Prostate gland (tissue), 2 donors: ENCODE measurements around the gene SNAPC2. TPM values are rescaled to one million over a fixed set of nuclear protein-coding genes. Genes with fewer than 3 reads are reported as not detected.
"Not testable (repeated sequence)": the region's sequence is repeated elsewhere in the genome, so short reads cannot be mapped to it uniquely, and the experiment has no call there.

Source experiments
- DNase-seq: peaks from one replicate; pipeline ENCODE4 v3.0.0-alpha.2; 2019; ENCODE audit warnings: low spot score
- H3K27ac ChIP-seq, 2 donors: fragments of 200-600 bp; sonication (generic); 2 replicates each; pipeline ENCODE4 v1.5.1; 2017 to 2019
- H3K27me3 ChIP-seq: fragments of 200-600 bp; sonication (generic); replicated peaks from 2 replicates; pipeline ENCODE4 v1.5.1; 2019; ENCODE audit not compliant: insufficient read depth
- H3K36me3 ChIP-seq, 2 donors: fragments of 200-600 bp; sonication (generic); 1 replicate in 1 of 2; 2 replicates in 1 of 2; pipeline versions ENCODE4 v1.5.1 to v1.8.1; 2017 to 2019
- H3K4me1 ChIP-seq: fragments of 200-600 bp; sonication (generic); replicated peaks from 2 replicates; pipeline ENCODE4 v1.5.1; 2019
- H3K4me3 ChIP-seq, 2 donors: fragments of 200-600 bp; sonication (generic); 2 replicates each; pipeline ENCODE4 v1.5.1; 2017 to 2019
- H3K9me3 ChIP-seq: fragments of 200-600 bp; sonication (generic); 2 replicates; pipeline ENCODE4 v1.5.1; 2017
- POLR2A ChIP-seq: fragments of 450-650 bp; IDR thresholded peaks from one replicate; pipeline ENCODE4 v1.6.1; 2016; ENCODE audit warnings: antibody characterized with exemption, mild to moderate bottlenecking
- POLR2AphosphoS5 ChIP-seq: sonication (generic); formaldehyde crosslinking; IDR thresholded peaks from one replicate; pipeline ENCODE4 v1.6.1; 2017; ENCODE audit warnings: antibody characterized with exemption
- WGBS: methylation state at CpG from one replicate; pipeline ENCODE4 v1.1.5; 2018; 5-methylcytosine and 5-hydroxymethylcytosine counted together
- intact Hi-C: fragments of 100-400 bp; cut with DNase I; formaldehyde crosslinking; loops from one replicate; pipeline ENCODE4 v1.14.2; 2022
- total RNA-seq, 2 donors: library from RNA; depleted of rRNA; stranded (reverse); fragments of >200 nt; gene quantifications; one replicate each; pipeline ENCODE4 v1.1.0, GENCODE V29; 2016
- TF ChIP-seq, protein P1 (sequence below), 4 experiments: fragments of 200-600 bp in 2 of 4; fragments of 450-650 bp in 2 of 4; sonication (generic) in 2 of 4; IDR thresholded peaks; 1 replicate in 3 of 4; 2 replicates in 1 of 4; pipeline ENCODE4 v1.5.1; 2016 to 2019; ENCODE audit warnings: antibody characterized with exemption in 4 of 4, mild to moderate bottlenecking in 2 of 4, moderate library complexity in 2 of 4

Gene SNAPC2
- total RNA-seq, 2 donors from 2014 or later, result 37.4 to 95.0 TPM

- H3K4me3 ChIP-seq, result no peak overlapping the region
- H3K27ac ChIP-seq, result no peak overlapping the region
- WGBS, result 99% methylated on average over 4 of the region's 4 CpGs
- TF ChIP-seq POLR2AphosphoS5, result no peak
- TF ChIP-seq, protein P1, sequence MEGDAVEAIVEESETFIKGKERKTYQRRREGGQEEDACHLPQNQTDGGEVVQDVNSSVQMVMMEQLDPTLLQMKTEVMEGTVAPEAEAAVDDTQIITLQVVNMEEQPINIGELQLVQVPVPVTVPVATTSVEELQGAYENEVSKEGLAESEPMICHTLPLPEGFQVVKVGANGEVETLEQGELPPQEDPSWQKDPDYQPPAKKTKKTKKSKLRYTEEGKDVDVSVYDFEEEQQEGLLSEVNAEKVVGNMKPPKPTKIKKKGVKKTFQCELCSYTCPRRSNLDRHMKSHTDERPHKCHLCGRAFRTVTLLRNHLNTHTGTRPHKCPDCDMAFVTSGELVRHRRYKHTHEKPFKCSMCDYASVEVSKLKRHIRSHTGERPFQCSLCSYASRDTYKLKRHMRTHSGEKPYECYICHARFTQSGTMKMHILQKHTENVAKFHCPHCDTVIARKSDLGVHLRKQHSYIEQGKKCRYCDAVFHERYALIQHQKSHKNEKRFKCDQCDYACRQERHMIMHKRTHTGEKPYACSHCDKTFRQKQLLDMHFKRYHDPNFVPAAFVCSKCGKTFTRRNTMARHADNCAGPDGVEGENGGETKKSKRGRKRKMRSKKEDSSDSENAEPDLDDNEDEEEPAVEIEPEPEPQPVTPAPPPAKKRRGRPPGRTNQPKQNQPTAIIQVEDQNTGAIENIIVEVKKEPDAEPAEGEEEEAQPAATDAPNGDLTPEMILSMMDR (IDR thresholded peaks at IDR 0.05), result no peak
- no peak for TF ChIP-seq POLR2A
- no peaks in the 10 kb centered on the region for H3K36me3 ChIP-seq
- DNase-seq, result no peak
- intact Hi-C loops, result no loop called here
- no peaks in the 10 kb centered on the region for H3K9me3 ChIP-seq
- no peaks in the 10 kb centered on the region for H3K4me1 ChIP-seq
- H3K27me3 ChIP-seq, result no peaks in the 10 kb centered on the region
These were observed 27.8 kb downstream of the SNAPC2 start for GRCh38 chr19:7947939-7948338.

DNA sequence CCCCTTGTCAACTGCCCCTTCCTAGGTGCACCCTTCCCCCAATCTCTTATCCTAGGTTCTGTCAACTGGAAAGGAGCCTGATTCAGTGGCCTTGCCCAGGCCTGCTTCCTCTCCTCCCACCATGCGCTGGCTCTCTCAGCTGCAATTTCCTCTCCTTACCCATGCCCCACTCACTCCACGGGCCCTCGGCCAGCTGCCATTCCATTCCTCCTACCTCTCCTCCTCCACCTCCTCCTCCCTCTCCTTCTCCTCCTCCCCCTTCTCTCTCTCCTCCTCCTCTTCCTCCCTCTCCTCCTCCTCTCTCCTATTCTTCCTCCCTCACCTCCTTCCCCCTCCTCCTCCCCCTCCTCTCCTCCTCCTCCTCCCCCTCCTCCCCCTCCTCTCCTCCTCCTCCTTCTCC, 32.9 kb downstream of the SNAPC2 start:
- 18% methylated on average over 3 of the region's 3 CpGs for WGBS

DNA sequence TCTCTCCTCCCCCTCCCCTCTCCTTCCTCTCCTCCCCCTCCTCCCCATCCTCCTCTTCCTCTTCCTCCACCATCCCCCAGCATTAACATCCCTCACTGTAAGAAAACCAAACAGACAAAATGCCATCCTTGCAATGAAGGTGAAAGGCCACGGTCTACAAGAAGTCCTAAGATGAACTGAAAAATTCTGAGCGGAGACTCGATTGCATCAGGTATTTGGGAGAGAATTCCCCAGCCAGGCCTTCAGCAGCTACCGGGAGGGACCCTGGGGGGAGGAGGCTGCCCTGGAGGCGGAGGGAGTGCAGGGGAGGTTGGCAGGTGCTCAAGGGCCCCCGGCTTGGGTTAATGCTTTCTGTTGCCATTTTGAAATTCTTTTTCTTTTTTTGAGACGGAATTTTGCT, 33.4 kb downstream of the SNAPC2 start:
- Histone ChIP-seq H3K27ac (no peak overlapping the region), H3K27me3 (no peaks in the 10 kb centered on the region), H3K4me3 (no peak overlapping the region), H3K36me3 (no peaks in the 10 kb centered on the region), H3K4me1 (no peaks in the 10 kb centered on the region), H3K9me3 (no peaks in the 10 kb centered on the region)
- intact Hi-C loops, result no loop called here
- TF ChIP-seq POLR2A (no peak), POLR2AphosphoS5 (no peak)
- TF ChIP-seq, protein P1 (IDR thresholded peaks at IDR 0.05), result no peak
- 74% methylated on average over 7 of the region's 7 CpGs for WGBS
- no peak for DNase-seq

More for the DNA sequence above, 32.9 kb downstream of the SNAPC2 start:
- Histone ChIP-seq H3K4me3 (no peak overlapping the region), H3K4me1 (no peaks in the 10 kb centered on the region), H3K9me3 (no peaks in the 10 kb centered on the region), H3K27me3 (no peaks in the 10 kb centered on the region), H3K27ac (no peak overlapping the region), H3K36me3 (no peaks in the 10 kb centered on the region)
- intact Hi-C loops, result no loop called here
- no peak for DNase-seq
- TF ChIP-seq POLR2A (no peak), POLR2AphosphoS5 (no peak)

GRCh38 chr19:7955696-7956095, 35.6 kb downstream of the SNAPC2 start:
- Histone ChIP-seq H3K27ac (no peak overlapping the region), H3K4me1 (no peaks in the 10 kb centered on the region), H3K9me3 (no peaks in the 10 kb centered on the region), H3K27me3 (no peaks in the 10 kb centered on the region), H3K4me3 (no peak overlapping the region), H3K36me3 (no peaks in the 10 kb centered on the region)
- intact Hi-C loops, result no loop called here
- TF ChIP-seq POLR2AphosphoS5, result no peak
- no peak for TF ChIP-seq POLR2A
- TF ChIP-seq, protein P1 (IDR thresholded peaks at IDR 0.05), result no peak
- no peak for DNase-seq
- 90% methylated on average over 11 of the region's 11 CpGs for WGBS

DNA sequence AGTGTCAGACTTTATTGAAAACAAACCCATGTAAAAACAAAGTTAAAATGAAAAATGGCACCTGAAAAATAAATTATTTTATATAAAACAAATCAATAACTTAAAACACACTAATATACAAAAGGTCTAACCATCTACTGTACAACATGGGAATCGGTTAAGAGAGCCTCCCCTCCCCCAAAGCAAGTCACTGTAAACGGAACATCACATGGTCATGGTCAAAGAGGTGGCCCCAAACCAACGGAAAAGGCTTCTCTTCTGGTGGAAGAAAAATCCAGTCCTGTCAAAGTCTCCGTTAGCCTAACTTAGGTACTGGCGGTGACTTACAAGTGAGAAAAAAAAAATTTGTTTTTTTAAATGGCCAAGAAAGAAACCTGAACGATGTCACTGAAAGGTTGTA, 39.1 kb downstream of the SNAPC2 start:
- Histone ChIP-seq H3K36me3 (no peaks in the 10 kb centered on the region), H3K27ac (no peak overlapping the region), H3K4me3 (no peak overlapping the region), H3K9me3 (no peaks in the 10 kb centered on the region), H3K4me1 (no peaks in the 10 kb centered on the region), H3K27me3 (no peaks in the 10 kb centered on the region)
- DNase-seq, result no peak
- no peak for TF ChIP-seq POLR2AphosphoS5
- TF ChIP-seq, protein P1 (IDR thresholded peaks at IDR 0.05), result no peak
- TF ChIP-seq POLR2A, result no peak
- intact Hi-C loops, result no loop called here
- WGBS, result 58% methylated on average over 6 of the region's 6 CpGs

GRCh38 chr19:7961082-7961481, 40.9 kb downstream of the SNAPC2 start:
- not testable (repeated sequence) for H3K36me3 ChIP-seq
- 91% methylated on average over 4 of the region's 4 CpGs for WGBS

More at GRCh38 chr19:7961082-7961481, 40.9 kb downstream of the SNAPC2 start:
- H3K27ac ChIP-seq, H3K4me1 ChIP-seq, intact Hi-C loops, H3K27me3 ChIP-seq, H3K4me3 ChIP-seq, DNase-seq, H3K9me3 ChIP-seq: not testable (repeated sequence)
